GM19324 (cell line): ENCODE results near the gene ARMC8.
"Not testable (repeated sequence)": the region's sequence is repeated elsewhere in the genome, so short reads cannot be mapped to it uniquely, and the experiment has no call there.

Source experiments
- ATAC-seq: cut with Tn5 transposase; IDR thresholded peaks from one replicate; pipeline ENCODE4 v1.9.1; 2021; ENCODE audit warnings: mild to moderate bottlenecking, moderate library complexity; ENCODE audit not compliant: unreplicated experiment, low FRiP score

ARMC8 gene, protein sequence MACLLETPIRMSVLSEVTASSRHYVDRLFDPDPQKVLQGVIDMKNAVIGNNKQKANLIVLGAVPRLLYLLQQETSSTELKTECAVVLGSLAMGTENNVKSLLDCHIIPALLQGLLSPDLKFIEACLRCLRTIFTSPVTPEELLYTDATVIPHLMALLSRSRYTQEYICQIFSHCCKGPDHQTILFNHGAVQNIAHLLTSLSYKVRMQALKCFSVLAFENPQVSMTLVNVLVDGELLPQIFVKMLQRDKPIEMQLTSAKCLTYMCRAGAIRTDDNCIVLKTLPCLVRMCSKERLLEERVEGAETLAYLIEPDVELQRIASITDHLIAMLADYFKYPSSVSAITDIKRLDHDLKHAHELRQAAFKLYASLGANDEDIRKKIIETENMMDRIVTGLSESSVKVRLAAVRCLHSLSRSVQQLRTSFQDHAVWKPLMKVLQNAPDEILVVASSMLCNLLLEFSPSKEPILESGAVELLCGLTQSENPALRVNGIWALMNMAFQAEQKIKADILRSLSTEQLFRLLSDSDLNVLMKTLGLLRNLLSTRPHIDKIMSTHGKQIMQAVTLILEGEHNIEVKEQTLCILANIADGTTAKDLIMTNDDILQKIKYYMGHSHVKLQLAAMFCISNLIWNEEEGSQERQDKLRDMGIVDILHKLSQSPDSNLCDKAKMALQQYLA

DNA sequence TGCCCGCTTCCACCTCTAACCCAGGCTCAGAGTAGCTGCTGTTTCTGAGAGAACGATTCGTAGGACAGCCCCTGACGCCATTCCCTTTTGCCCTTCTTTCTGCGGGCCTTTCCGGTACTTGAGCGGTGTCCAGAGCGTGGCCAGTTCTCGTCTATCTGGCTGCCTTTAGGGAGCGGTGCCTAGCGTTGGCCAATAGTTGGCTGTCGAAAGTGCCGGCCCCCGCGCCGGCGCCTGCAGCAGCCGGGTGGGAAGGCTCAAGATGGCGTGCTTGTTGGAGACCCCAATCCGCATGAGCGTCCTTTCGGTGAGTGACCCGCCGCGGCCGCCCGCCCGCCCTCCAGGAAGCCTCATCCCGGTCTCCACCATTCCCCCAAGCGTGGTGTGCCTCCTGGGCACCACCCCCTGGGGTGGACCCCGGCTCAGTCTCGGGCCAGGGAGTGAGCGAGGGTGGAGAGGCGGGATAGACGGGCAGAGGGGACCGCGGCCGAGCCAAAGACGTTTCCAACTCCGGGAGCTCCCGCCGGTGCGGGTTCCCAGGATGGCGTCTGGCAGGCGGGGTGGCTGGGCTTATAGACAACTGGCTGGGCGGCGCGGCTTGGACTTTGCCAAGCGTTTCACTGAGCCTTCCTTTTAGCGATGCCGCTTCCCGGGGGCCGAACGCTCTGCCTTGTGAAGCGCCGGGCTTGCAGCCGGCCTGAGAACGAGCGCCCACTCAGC is at the start of gene ARMC8:
ARMC8 (plus strand) TSS at position 6 of the 717 bp plus-strand sequence; CDS start at position 260, 254 bp downstream.
- ATAC-seq: peak; percentile 67

DNA sequence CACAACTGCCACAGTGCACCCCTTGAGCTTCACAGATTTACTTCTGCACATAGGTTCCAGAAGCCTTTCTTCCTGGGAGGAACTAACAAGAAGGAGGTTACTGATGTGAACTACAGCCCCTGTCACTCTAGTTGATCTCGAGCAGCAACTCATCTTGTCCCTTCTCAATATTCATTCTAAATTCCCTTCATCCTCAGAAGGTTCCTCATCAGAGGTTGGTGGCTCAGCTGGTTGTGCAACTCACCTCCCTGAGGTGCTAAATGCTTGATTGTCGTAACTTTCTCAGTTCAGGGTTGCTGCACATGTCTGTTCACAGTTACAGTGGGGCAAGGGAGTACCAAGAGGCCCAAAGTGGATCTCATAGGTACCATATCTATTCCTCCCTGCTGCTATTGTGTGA is 49.2 kb upstream of the ARMC8 start:
- no peak for ATAC-seq

DNA sequence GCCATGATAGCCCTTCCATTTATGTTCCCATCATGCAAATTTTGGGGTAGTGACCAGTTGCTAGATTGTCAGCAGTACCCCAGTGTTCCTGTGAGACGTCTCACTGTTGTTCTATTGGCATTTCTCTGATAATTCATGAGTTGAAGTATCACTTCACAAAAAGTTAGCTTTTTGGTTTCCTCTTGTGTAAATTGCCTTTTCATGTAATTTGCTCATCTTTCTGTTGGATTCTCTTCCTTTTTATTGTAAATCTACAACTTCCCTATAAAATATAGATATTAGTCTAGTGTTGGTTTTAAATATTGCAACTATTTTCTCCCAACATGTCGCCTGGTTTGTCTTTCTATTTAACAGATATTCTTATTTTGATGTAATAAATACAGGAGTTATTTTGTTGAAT is 47.4 kb upstream of the ARMC8 start:
- ATAC-seq: no peak

DNA sequence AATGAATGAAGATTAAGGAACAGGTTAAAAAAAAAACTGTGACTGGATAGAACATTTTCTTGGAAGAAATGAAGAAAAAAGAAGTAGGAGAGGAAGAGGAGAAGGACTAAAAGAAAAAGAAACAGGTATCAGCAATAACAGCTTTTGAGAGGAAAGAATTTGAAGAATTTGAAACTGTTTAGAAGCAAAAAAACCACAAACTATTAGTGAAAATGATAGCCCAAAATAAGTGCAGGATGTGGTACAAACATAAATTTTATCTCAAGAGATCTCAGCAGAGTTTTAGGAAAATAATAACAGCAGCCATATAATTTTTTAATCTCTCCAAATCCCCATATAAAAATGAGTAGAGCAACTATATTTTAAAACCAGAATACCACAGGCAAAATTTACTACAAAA is 46.2 kb upstream of the ARMC8 start:
- ATAC-seq: no peak

DNA sequence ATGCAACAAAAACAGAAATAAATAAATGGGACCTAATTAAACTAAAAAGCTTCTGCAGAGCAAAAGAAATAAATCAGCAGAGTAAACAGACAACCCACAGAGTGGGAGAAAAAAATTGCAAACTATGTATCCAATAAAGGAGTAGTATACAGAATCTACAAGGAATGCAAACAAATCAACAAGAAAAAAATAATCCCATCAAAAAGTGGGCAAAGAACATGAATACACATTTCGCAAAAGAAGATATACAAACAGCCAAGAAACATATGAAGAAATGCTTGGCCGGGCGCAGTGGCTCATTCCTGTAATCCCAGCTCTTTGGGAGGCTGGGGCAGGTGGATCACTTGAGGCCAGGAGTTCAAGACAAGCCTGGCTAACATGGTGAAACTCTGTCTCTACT is 44.9 kb upstream of the ARMC8 start:
- ATAC-seq: not testable (repeated sequence)

DNA sequence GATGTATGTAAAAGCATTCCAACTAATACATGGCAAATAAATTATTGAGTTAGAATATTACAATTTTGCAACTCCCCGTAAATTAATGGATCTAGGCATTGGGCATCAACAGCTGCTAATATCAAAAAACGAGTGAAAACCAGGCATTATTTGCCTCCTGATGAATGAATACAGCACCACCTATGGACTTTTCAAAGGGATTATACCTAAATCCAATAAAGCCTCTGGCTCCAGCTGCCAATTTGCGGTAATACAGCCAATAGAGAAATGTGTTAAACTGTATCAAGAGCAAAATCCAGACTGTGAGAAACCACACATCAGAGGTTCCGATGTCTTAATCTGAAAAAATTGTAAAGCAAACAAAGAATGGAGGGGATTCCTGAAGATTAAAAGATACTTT is 38.6 kb upstream of the ARMC8 start:
- no peak for ATAC-seq

DNA sequence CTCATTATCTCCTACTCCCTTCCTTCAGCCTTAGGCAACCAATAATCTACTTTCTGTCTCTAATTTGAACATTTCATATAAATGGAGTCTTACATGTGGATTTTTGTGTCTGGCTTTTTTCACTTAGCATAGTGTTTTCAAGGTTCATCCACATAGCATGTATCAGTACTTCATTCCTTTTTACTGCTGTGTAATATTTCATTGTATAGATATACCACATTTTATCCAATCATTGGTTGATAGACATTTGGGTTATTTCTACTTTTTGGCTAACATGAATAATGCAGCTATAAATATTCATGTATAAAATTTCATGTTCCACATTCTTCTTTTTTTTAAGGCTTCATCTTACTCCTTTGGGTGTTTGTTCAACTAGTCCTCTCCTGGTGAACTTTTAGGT is 32.6 kb upstream of the ARMC8 start:
- no peak for ATAC-seq

DNA sequence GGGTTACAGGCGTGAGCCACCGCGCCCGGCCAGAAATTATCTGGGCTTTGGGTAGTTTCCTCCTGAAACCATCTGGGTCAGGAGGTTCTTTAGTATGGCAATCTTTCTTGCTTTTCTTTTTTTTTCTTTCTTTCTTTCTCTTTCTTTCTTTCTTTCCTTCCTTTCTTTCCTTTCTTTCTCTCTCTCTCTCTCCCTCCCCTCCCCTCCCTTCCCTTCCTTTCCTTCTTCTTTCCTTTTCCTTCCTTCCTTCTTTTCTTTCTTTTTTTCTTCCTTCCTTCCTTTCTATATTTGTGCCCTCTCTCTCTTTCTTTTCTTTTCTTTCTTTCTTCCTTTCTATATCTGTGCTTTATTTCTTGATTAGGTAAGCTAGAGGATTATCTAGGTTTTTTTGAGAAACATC is 29.4 kb upstream of the ARMC8 start:
- no peak for ATAC-seq

DNA sequence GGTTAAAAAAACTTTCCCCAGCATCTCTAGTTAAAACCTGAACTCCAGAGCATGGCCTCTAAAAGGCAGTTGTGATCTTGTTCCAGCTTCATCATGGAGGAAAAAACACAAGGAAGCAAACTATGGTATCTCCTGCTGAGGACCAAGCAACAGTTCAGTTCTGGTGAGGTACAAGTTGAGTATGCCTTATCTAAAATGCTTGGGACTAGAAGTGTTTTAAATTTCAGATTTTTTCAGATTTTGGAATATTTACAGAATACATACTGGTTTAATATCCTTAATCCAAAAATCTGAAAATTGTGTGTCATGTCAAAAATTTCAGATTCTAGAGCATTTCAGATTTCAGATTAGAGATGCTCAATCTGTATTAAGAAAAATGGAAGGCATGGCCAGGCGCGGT is 22.0 kb upstream of the ARMC8 start:
- no peak for ATAC-seq

DNA sequence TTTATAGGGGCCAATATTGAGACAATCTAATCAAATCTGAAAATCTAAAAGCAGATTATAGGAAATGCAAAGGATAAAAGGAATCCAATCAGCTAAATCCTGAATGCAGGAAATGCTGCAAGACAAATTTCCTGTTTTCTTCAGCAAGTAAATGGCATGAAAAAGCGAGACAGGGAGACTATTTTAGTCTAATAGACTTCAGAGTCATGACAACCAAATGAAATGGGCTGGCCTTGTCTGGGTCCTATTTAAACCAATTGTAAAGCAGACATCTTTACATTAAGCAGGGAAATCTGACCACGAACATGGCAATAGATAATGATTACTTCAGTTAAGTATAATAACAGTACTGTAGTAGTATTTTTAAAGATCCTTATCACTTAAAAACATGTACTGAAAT is 14.5 kb upstream of the ARMC8 start:
- no peak for ATAC-seq

DNA sequence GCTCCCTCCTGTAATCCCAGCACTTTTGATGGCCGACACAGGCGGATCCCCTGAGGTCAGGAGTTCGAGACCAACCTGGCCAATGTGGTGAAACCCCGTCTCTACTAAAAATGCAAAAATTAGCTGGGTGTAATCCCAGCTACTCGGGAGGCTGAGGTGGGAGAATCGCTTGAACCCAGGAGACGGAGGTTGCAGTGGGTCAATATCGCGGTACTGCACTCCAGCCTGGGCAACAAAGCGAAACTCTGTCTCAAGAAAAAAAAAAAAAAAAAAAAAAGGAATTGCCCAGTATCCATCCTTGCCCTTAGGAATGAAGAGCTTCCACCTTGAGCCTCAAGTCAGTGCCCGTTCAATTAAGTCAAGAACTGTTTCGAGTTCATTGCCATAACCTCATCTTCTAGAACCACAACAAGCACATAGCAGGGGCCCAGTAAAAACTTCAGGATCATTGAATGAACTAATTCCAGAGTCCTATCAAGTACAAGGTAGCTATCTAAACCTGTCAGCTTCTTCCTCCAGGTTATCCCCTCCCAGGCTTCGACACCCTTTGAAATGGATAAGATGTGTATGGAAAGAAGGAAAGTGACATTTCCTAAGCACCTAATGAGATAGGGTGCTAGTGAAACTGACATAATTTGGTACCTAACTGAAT is 13.2 kb upstream of the ARMC8 start:
- ATAC-seq: no peak

DNA sequence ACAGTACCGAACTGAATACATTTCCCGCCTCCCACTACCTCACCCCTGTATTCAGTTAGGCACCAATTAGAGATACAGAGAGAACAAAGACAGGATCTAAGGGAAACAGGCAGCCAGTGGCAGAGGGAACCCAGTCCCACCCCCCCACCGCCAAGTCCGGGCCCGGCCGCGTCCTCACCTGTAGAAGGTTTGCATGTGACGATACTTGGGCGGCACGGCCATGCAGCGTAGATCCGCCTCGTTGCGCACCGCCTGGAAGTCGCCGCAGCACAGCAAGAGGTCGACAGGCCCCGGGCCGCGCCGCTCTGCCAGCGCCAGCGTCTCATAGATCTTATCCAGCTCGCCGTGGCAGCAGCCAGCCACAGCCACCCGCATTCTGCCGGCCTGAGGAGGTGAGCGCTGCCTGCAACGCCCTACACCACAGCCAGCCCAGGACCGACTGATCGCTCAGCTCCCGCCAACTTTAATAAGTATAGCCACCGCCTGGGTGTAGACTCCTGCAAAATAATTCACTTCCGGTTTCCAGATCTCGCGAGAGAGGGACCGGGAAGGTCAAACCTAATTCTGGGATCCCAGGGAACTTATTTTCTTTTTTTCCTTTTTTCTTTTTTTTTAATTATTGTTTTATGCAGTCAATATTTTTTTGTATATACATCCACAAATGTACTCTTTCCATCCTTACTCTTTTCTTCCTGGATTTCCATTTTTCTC is 12.5 kb upstream of the ARMC8 start, which contains the start of gene DBR1:
DBR1 (minus strand) TSS at position 501 of the 711 bp plus-strand sequence; CDS start at position 375, 126 bp downstream.
- ATAC-seq: peak; percentile 95

DNA sequence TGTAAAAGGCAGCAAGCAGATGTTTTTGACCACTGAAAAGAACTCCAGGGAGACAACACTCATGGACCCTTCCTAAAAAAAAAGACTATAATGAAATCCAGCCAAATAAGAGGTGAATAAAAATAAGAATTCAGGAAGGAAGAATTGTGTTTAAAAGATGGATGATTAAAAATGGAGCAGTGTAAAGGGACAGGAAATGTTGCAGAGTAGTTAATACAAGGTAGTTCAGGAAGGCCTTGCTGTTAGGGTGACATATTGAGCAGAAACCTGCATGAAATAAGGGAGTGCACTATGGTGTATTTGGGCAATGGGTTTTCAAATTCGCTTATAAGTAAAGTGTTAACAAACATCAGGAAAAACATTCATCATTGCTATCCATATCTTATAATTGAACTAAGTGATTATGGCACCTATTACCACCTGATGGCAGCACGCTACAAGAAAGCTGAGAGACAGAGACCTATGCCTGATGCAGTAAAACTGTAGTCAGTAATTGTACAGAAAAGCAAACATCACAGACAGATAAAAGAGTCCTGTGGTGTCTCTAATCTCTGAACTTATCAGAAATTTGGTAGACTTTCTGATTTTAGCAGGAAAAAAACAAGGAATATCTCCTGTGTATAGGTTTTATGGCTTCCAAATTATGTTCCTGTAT is 6.6 kb upstream of the ARMC8 start:
- no peak for ATAC-seq

DNA sequence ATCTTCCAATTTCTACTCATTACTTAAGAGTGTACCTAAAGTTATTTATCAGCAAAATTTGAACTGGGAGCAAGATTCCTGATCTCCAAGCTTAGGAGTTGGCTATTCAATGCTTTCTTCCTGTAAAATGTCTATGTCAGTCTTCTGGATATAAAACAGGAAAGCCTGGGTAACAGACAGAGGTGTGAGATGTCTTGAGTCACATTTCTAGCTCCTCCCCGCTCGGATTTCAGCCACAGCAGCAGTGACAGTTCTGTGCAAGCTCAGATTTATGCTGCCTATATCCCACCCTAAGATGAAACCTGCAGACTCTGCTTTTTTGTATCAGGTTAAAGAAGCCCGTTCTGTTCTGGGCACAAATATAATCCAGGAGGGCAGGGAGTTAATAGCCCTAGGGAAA is 2.1 kb upstream of the ARMC8 start:
- no peak for ATAC-seq

DNA sequence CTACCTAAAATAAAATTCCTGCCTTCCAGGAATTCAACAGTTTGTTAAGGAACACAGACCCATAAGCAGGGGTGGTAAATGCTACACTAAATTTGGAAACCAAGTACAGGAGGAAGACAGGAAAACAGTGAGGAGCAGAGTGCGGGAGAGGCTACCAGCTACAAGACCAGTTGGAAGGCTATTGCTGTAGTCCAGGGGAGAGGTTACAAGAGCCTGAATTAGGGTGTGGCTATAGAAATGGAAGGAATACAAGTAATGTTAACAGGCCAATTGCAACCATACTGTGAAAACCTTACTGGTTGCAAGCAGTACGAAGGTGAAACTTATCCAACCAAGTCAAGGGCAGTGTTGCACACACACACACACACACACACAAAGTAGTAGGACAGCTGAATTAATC is 880 bp upstream of the ARMC8 start:
- no peak for ATAC-seq

DNA sequence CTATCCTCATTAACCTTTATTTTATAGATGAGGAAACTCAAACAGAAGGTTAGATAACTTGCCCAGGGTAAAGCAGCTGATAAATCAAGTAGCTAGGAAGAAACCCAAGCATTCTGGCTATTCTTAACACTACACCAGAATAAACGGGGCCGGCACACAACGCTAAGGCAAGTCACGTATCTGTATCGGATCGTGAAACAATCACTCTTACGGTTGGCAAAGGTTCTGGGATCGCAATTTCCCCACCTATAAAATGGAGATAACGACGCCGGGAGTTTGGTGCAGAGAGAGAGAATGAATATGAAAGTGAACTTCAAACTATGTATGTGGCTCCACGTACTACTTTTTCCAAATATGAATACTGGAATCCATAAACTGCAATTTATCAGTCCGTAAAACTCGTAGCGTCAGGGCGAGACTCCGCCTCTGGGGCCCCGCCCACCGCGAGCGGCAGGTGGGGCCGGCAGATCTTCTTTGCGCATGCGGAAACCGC is 252 bp upstream of the ARMC8 start:
- ATAC-seq: peak; percentile 94

DNA sequence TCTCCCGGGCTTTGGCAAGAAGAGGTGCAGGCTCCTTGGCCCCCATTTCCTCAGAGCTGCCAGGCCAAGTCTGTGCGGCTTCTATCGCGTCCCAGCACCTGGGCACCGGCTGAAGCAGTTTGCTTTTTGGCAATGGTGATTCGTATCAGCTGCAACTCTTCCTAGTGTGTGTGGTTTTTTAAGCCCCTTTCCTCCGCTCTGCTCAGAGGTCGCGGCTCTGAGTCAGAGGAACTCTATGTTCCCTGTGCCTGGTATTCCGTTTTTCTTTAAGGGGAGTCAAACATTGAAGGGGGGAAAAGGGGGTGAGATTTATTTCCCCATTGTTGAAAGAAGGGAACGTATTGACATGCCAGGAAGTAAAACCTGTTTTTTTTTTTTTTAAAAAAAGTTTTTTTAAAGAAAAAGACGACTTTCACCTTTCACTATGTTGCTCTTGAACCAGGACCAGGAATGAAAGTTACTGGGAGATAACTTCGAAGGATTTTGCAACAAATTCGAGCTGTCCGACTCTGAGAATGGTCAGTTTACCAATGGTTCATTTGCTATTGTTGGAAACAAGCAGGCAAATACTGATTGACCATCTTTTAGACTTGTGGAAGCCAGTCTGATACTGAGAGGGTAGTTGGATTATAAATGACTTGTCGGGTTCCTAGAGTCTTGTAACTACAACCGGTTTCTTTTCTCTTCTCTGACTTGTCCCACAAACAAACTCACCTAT is 1.1 kb downstream of the ARMC8 start:
- peak; percentile 6 for ATAC-seq

DNA sequence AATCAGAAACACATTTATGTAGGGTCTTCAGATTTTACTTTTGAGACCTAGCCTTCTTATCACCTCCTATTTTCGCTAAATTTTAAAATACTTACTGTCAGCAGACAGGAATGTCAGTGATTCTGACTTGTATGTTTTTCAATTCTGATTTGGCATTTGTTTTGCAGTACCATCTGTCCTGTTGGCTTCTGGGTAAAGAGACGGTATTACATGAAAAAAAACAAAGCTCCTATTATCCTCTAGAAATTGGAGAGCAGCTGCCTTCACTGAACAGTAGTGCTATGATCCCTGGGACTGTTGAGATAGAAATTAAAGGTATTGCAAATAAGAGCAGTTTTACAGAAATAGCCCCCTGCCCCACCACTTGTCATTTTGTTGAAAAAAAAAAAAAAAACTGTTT is 8.4 kb downstream of the ARMC8 start:
- no peak for ATAC-seq

DNA sequence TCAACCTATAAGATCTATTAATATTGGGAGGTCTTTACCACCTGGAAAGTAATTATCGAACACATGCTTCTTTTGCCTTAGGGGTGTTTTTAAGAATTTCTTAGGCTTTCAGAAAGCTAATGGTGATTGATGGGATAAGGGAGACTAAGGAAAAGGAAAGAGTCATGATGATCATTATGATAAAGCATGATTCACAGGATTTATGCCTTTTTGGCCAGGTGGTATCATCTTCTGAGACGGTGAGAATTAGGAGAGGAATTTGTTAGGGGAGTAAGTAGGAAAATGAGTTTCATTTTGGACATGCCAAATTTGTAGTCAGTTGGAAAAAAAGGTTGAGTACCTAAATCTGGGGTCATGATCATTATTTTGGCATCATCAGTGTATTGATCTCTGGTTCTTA is 8.9 kb downstream of the ARMC8 start:
- ATAC-seq: no peak
